OCI-LY7 (cell line): ENCODE results near the gene TMEM63B. TPM values are rescaled to one million over a fixed set of nuclear protein-coding genes. Genes with fewer than 3 reads are reported as not detected.

ENCODE experiments used
- BruUV-seq: library from RNA; stranded (reverse); fragments of 400-500 nt; replicated peaks from 2 replicates; lab custom pipeline; 2021; lab: Mats Ljungman, UMichigan
- CTCF ChIA-PET: fragments of 300-600 bp; sonication (Branson Sonifier 250); formaldehyde crosslinking; loops from one replicate; lab custom pipeline; 2022; ENCODE audit warnings: antibody characterized with exemption; ENCODE audit not compliant: unreplicated experiment; lab: Charles Lee
- POLR2A ChIA-PET: fragments of 300-600 bp; sonication (Branson Sonifier 250); formaldehyde crosslinking; loops from one replicate; lab custom pipeline; 2022; ENCODE audit warnings: antibody characterized with exemption; lab: Charles Lee
- DNase-seq: peaks from one replicate; pipeline ENCODE4 v3.0.0-alpha.2; 2015; ENCODE audit warnings: low spot score
- H2AFZ ChIP-seq: fragments of 200-600 bp; sonication (generic), shearing (Covaris generic); 2 replicates; pipeline ENCODE4 v1.6.1; 2014; ENCODE audit warnings: mild to moderate bottlenecking, antibody characterized with exemption, low read length, moderate library complexity
- H3K27ac ChIP-seq: fragments of 200-600 bp; sonication (generic); 2 replicates; pipeline ENCODE4 v1.5.1; 2014; ENCODE audit warnings: mixed run types, low read depth, mild to moderate bottlenecking, moderate library complexity, low read length, inconsistent platforms; ENCODE audit not compliant: poor library complexity, severe bottlenecking
- H3K36me3 ChIP-seq: fragments of 200-600 bp; sonication (generic); 2 replicates; pipeline ENCODE4 v1.6.1; 2014; ENCODE audit warnings: mild to moderate bottlenecking, antibody characterized with exemption, low read length, moderate library complexity, mixed read lengths; ENCODE audit not compliant: insufficient read depth
- H3K4me1 ChIP-seq: fragments of 200-600 bp; sonication (generic); 2 replicates; pipeline ENCODE4 v1.5.1; 2014; ENCODE audit warnings: mild to moderate bottlenecking, low read length; ENCODE audit not compliant: insufficient read depth, poor library complexity, severe bottlenecking
- H3K4me2 ChIP-seq: fragments of 200-600 bp; sonication (generic); 2 replicates; pipeline ENCODE4 v1.6.1; 2014; ENCODE audit warnings: mild to moderate bottlenecking, low read length
- H3K4me3 ChIP-seq: fragments of 200-600 bp; sonication (generic); 2 replicates; pipeline ENCODE4 v1.5.1; 2014; ENCODE audit warnings: mild to moderate bottlenecking, low read depth, low read length; ENCODE audit not compliant: poor library complexity, severe bottlenecking
- H3K79me2 ChIP-seq: fragments of 200-600 bp; sonication (generic); 2 replicates; pipeline ENCODE4 v1.6.1; 2016; ENCODE audit warnings: low read depth, mild to moderate bottlenecking, low read length, moderate library complexity, mixed read lengths; ENCODE audit not compliant: insufficient read depth
- H3K9me2 ChIP-seq: fragments of 200-600 bp; sonication (generic); 2 replicates; pipeline ENCODE4 v1.6.1; 2016; ENCODE audit warnings: mild to moderate bottlenecking, low read length, mixed read lengths; ENCODE audit not compliant: insufficient read depth
- H3K9me3 ChIP-seq: fragments of 200-600 bp; sonication (generic); 2 replicates; pipeline ENCODE4 v1.6.1; 2014; ENCODE audit warnings: mild to moderate bottlenecking, mixed run types, low read length, mixed read lengths
- H4K20me1 ChIP-seq: fragments of 200-600 bp; sonication (generic); 2 replicates; pipeline ENCODE4 v1.6.1; 2014; ENCODE audit warnings: mild to moderate bottlenecking, antibody characterized with exemption, low read length, moderate library complexity, mixed read lengths; ENCODE audit not compliant: insufficient read depth
- CTCF ChIP-seq: fragments of 200-600 bp; sonication (generic); conservative IDR thresholded peaks from 2 replicates; pipeline ENCODE4 v1.5.1; 2014; ENCODE audit warnings: mild to moderate bottlenecking, antibody characterized with exemption, low read length, moderate library complexity, mixed read lengths
- EZH2phosphoT487 ChIP-seq: fragments of 200-600 bp; sonication (generic); IDR thresholded peaks from 2 replicates; pipeline ENCODE4 v1.6.1; 2018; ENCODE audit warnings: low read depth, borderline replicate concordance, mild to moderate bottlenecking, mixed run types, antibody characterized with exemption, low read length, moderate library complexity, mixed read lengths
- intact Hi-C: fragments of 100-400 bp; cut with micrococcal nuclease; formaldehyde crosslinking; loops from one replicate; pipeline ENCODE4 v1.10.0; 2022; ENCODE audit not compliant: unreplicated experiment
- total RNA-seq, 2 experiments: library from RNA; depleted of rRNA in 1 of 2; stranded (reverse); fragments of >200 nt in 1 of 2; shearing (Covaris generic) in 1 of 2; gene quantifications; 2 replicates each; pipeline ENCODE4 v1.2.3, GENCODE V29; 2014 to 2022

TMEM63B gene
- total RNA-seq, 2 experiments from 2014 or later = 5.4 to 10.0 TPM

GRCh38 chr6:44133003-44133931 is 5.9 kb downstream of the TMEM63B start:
- no peak for DNase-seq
- CTCF ChIA-PET = no interaction called here
- no TSS peak for BruUV-seq

GRCh38 chr6:44133981-44134711 is 6.8 kb downstream of the TMEM63B start:
- H3K4me1 ChIP-seq = no peaks in the 10 kb centered on the region
- intact Hi-C loops = no loop called here
- no peak for TF ChIP-seq CTCF
- no peak for TF ChIP-seq EZH2phosphoT487
- no peak overlapping the region for H3K27ac ChIP-seq
- H3K79me2 ChIP-seq = no peaks in the 10 kb centered on the region
- H2AFZ ChIP-seq = no peak overlapping the region
- H3K36me3 ChIP-seq = no peaks in the 10 kb centered on the region
- H3K4me3 ChIP-seq = no peak overlapping the region
- ChIA-PET POLR2A (no interaction called here), CTCF (no interaction called here)
- DNase-seq = no peak
- H3K9me3 ChIP-seq = no peaks in the 10 kb centered on the region
- no peaks in the 10 kb centered on the region for H3K9me2 ChIP-seq
- H4K20me1 ChIP-seq = no peaks in the 10 kb centered on the region
- no peak overlapping the region for H3K4me2 ChIP-seq
- no TSS peak for BruUV-seq

More at GRCh38 chr6:44133003-44133931, 5.9 kb downstream of the TMEM63B start:
- Histone ChIP-seq H3K36me3 (no peaks in the 10 kb centered on the region), H2AFZ (no peak overlapping the region), H3K4me2 (peak overlapping the region; percentile 16; the same call in 1 of the 2 replicates), H3K79me2 (no peaks in the 10 kb centered on the region), H3K9me3 (no peaks in the 10 kb centered on the region), H3K9me2 (no peaks in the 10 kb centered on the region), H3K4me1 (peaks cover 5% of the 10 kb centered on the region), H3K4me3 (no peak overlapping the region), H4K20me1 (no peaks in the 10 kb centered on the region), H3K27ac (no peak overlapping the region)
- POLR2A ChIA-PET = no interaction called here
- intact Hi-C loops = no loop called here
- TF ChIP-seq EZH2phosphoT487 (no peak), CTCF (no peak)
